Type B pancreatic cell (in vitro differentiated cells): ENCODE measurements around the gene TARS1. TPM values are rescaled to one million over a fixed set of nuclear protein-coding genes. Genes with fewer than 3 reads are reported as not detected.

Source experiments
- DNase-seq: peaks from one replicate; pipeline ENCODE4 v3.0.0; 2021; ENCODE audit warnings: mixed read lengths; ENCODE audit not compliant: unreplicated experiment; ENCODE audit errors: extremely low spot score
- H3K27ac Mint-ChIP-seq: 2 replicates; pipeline ENCODE4 v1.8.0; 2021; ENCODE audit warnings: mild to moderate bottlenecking, mixed read lengths
- H3K27me3 Mint-ChIP-seq: 2 replicates; pipeline ENCODE4 v1.8.0; 2021; ENCODE audit warnings: mixed read lengths
- H3K36me3 Mint-ChIP-seq: 2 replicates; pipeline ENCODE4 v1.8.0; 2021; ENCODE audit warnings: mixed read lengths
- H3K4me1 Mint-ChIP-seq: one replicate; pipeline ENCODE4 v1.8.0; 2021; ENCODE audit warnings: mixed read lengths; ENCODE audit not compliant: unreplicated experiment
- H3K4me3 Mint-ChIP-seq: 2 replicates; pipeline ENCODE4 v1.8.0; 2021; ENCODE audit warnings: mild to moderate bottlenecking, mixed read lengths
- H3K9me3 Mint-ChIP-seq: 2 replicates; pipeline ENCODE4 v1.8.0; 2021; ENCODE audit warnings: mixed read lengths
- total RNA-seq: library from RNA; stranded (reverse); gene quantifications from 2 replicates; pipeline ENCODE4 v1.2.1, GENCODE V29; 2021; ENCODE audit warnings: low replicate concordance
- TF ChIP-seq, protein P1 (sequence below): fragments of 200-600 bp; sonication (generic); conservative IDR thresholded peaks from 2 replicates; pipeline ENCODE4 v1.5.0; 2021; ENCODE audit warnings: antibody characterized with exemption, mild to moderate bottlenecking

TARS1 gene
- total RNA-seq, 1 donor from 2014 or later: 174 TPM

DNA sequence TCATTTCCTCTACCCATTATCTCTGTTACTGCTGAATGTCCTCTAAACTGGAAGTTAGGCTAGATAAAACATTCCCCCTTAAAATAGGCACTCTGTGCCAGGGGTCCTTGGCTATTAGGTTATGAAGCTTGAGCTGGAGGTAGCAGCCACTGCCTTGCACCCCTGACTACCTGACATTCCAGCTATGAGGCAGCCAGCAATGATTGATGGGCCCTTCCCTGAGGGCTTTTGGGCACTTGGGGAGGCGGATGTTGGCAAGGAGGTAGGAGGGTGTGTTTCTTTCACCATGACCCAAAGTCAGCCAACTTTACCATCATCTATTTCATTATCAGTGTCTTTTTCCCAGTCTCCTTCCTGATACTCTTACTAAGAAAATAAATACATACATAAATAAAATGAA is 17.1 kb downstream of the TARS1 start:
- no peak overlapping the region for H3K27ac Mint-ChIP-seq
- H3K4me3 Mint-ChIP-seq: no peak overlapping the region
- DNase-seq: no peak
- H3K4me1 Mint-ChIP-seq: no peaks in the 10 kb centered on the region
- no peaks in the 10 kb centered on the region for H3K27me3 Mint-ChIP-seq
- TF ChIP-seq, protein P1, sequence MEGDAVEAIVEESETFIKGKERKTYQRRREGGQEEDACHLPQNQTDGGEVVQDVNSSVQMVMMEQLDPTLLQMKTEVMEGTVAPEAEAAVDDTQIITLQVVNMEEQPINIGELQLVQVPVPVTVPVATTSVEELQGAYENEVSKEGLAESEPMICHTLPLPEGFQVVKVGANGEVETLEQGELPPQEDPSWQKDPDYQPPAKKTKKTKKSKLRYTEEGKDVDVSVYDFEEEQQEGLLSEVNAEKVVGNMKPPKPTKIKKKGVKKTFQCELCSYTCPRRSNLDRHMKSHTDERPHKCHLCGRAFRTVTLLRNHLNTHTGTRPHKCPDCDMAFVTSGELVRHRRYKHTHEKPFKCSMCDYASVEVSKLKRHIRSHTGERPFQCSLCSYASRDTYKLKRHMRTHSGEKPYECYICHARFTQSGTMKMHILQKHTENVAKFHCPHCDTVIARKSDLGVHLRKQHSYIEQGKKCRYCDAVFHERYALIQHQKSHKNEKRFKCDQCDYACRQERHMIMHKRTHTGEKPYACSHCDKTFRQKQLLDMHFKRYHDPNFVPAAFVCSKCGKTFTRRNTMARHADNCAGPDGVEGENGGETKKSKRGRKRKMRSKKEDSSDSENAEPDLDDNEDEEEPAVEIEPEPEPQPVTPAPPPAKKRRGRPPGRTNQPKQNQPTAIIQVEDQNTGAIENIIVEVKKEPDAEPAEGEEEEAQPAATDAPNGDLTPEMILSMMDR: no peak
- peaks cover 49% of the 10 kb centered on the region for H3K36me3 Mint-ChIP-seq
- H3K9me3 Mint-ChIP-seq: no peaks in the 10 kb centered on the region

DNA sequence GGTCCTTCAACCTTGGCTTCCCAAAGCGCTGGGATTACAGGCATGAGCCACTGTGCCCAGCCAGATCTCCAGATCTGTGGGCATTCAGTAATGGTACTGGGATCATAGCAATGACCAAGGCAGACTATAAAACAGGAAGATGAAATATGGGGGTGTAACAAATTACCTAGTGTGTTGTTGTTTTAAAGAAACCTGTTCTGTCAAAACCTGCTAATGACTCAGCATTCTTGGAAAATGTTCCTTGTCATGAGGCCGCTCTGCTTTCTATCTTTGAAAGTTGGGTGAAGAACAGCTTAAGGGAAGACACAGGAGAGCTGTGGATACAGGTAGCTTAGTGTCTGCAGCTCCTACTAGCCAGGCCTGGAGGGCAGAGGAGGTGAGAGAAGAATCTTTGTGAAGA is 19.4 kb downstream of the TARS1 start:
- Mint-ChIP-seq H3K36me3 (peaks cover 50% of the 10 kb centered on the region), H3K27ac (peak overlapping the region; percentile 53), H3K27me3 (no peaks in the 10 kb centered on the region), H3K4me1 (no peaks in the 10 kb centered on the region), H3K4me3 (no peak overlapping the region), H3K9me3 (no peaks in the 10 kb centered on the region)
- TF ChIP-seq, protein P1: no peak
- no peak for DNase-seq

DNA sequence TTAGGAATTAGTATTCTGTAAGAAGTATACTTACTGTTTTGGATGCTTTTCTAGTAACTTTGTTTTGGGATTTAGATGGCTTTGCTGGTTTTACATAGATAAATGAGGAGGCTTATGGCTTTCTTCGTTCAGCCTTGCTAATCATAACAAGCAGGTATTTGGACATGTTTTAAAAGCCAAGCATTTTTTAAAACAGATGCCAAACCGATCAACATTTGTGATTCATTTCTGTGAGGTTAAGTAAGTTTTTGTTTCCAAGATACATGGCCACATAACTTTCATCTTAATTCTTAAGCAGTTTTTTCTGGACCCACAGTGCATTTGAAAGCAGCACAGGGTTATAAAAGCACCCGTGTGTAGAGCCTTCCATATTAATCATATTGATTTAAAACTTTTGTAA is 21.7 kb downstream of the TARS1 start:
- no peak for DNase-seq
- Mint-ChIP-seq H3K27me3 (no peaks in the 10 kb centered on the region), H3K9me3 (no peaks in the 10 kb centered on the region), H3K4me3 (no peak overlapping the region), H3K36me3 (peaks cover 51% of the 10 kb centered on the region), H3K27ac (no peak overlapping the region), H3K4me1 (no peaks in the 10 kb centered on the region)
- TF ChIP-seq, protein P1: no peak

DNA sequence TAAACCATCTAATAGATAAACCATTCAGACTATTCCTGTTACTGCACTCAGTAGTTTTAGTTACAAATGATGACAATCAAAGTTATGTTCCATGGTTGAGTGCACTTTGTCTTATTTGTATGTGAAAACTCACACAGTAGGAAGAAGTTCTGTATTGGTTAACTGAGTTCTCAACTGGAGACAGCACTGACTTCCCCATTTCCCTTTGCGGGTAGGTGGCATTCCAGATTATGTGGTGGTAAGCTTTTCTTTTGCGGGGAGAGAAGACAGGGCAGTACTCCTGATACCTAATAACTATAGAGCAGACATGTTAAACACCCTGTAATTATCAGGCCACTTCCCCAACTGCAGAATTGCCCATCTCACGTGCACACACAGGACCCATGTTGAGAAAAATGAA is 24.4 kb downstream of the TARS1 start:
- H3K27ac Mint-ChIP-seq: no peak overlapping the region
- peaks cover 42% of the 10 kb centered on the region for H3K36me3 Mint-ChIP-seq
- no peaks in the 10 kb centered on the region for H3K27me3 Mint-ChIP-seq
- no peak overlapping the region for H3K4me3 Mint-ChIP-seq
- no peaks in the 10 kb centered on the region for H3K4me1 Mint-ChIP-seq
- TF ChIP-seq, protein P1: no peak
- DNase-seq: no peak
- H3K9me3 Mint-ChIP-seq: no peaks in the 10 kb centered on the region

DNA sequence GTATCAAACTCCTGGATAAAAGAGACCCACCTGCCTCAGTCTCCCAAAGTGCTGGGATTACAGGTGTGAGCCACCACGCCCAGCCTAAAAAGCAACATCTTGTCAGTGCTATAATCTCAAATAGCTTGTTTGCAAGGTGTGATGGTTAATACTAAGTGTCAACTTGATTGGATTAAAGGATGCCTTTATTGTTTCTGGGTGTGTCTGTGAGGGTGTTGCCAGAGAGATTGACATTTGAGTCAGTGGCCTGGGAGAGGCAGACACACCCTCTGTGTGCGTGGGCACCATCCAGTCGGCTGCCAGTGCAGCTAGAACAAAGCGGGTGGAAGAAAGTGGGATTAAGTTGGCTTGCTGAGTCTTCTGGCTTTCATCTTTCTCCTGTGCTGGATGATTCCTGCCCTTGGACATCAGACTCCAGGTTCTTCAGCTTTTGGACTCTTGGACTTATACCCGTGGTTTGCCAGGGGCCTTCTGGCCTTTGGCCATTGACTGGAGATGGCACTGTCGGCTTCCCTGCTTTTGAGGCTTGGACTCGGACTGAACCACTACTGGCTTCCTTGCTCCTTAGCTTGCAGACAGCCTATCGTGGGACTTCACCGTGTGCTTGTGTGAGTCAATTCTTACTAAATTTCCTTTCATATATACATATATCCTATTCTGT is 28.1 kb downstream of the TARS1 start:
- H3K36me3 Mint-ChIP-seq: peaks cover 48% of the 10 kb centered on the region
- H3K27me3 Mint-ChIP-seq: no peaks in the 10 kb centered on the region
- peaks cover 3% of the 10 kb centered on the region for H3K4me1 Mint-ChIP-seq
- no peak for DNase-seq
- no peak overlapping the region for H3K4me3 Mint-ChIP-seq
- TF ChIP-seq, protein P1: no peak
- H3K27ac Mint-ChIP-seq: no peak overlapping the region
- no peaks in the 10 kb centered on the region for H3K9me3 Mint-ChIP-seq
